Measurements from ENCODE around the gene FCHSD1.

The FCHSD1 gene

DNA sequence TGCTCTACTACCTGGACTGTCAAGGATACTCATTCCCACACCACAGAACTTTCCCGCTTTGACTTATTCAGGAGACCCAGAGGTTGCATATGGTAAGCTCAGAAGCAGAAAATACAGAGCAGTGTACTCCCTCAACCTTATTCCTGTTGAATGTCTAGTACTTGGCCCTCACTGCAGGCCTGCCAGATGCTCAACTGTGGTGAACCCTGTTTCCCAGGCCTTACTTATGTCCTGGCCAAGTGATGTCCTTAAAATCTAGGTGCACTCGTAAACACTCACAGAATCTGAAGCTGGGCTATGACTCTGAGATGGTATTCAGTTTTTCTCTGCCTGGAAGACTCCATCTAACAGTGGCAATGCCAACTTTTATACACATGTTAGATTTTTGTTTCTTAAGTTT is 53.4 kb downstream of the FCHSD1 start:
- Mint-ChIP-seq H3K4me3 (no peak overlapping the region), H3K27me3 (no peaks in the 10 kb centered on the region), H3K36me3 (peaks cover 15% of the 10 kb centered on the region), H3K9me3 (no peaks in the 10 kb centered on the region), H3K27ac (no peak overlapping the region), H3K4me1 (peaks cover 50% of the 10 kb centered on the region)
- ATAC-seq: no peak

DNA sequence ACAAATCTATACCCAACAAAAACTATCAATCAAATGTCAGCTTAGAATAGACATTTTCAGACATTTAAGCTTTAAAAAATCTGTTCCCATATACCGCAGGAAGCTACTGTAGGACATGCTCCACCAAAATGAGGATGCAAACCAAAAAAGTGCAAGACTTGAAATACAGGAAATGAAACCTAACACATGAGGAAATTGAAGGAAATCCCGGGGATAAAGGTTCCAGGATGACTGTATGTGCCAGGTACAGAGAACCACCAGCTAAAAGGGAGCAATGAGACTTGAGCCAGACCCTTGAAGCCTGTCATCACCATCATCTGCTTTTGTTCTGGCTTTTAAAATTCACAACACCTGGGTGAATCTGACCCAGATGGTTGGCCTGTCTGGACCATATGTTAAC is 53.8 kb downstream of the FCHSD1 start:
- Mint-ChIP-seq H3K36me3 (peaks cover 18% of the 10 kb centered on the region), H3K4me1 (peaks cover 50% of the 10 kb centered on the region), H3K9me3 (no peaks in the 10 kb centered on the region), H3K27me3 (no peaks in the 10 kb centered on the region), H3K27ac (no peak overlapping the region), H3K4me3 (no peak overlapping the region)
- no peak for ATAC-seq

GRCh38 chr5:141596867-141597266 is 54.4 kb downstream of the FCHSD1 start:
- no peak overlapping the region for H3K4me3 Mint-ChIP-seq
- H3K4me1 Mint-ChIP-seq: peaks cover 49% of the 10 kb centered on the region
- ATAC-seq: no peak
- no peaks in the 10 kb centered on the region for H3K9me3 Mint-ChIP-seq
- peaks cover 18% of the 10 kb centered on the region for H3K36me3 Mint-ChIP-seq
- no peaks in the 10 kb centered on the region for H3K27me3 Mint-ChIP-seq
- H3K27ac Mint-ChIP-seq: no peak overlapping the region

DNA sequence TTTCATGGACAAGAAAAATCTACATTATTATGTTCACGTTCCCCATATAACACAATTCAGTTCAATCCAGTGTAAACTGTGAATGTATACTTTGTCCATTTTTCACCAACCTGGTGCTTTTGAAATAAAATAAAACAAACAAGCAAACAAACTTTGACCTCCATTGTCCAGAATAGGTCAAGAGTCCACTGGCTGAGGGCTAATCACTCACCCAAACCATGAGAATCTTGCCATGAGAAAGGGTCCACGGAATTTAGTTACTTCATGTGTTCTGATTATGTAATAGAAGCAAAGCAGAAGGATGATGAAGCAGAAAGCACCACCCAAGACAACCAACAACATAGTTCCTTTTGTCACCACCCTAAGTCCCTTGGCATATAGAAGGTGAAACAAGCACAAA is 61.1 kb downstream of the FCHSD1 start:
- H3K9me3 Mint-ChIP-seq: no peaks in the 10 kb centered on the region
- H3K36me3 Mint-ChIP-seq: peaks cover 31% of the 10 kb centered on the region
- H3K4me1 Mint-ChIP-seq: peaks cover 34% of the 10 kb centered on the region
- no peak overlapping the region for H3K4me3 Mint-ChIP-seq
- no peak overlapping the region for H3K27ac Mint-ChIP-seq
- no peak for ATAC-seq
- H3K27me3 Mint-ChIP-seq: no peaks in the 10 kb centered on the region

Measured in stimulated activated memory B cell treated with anti-CD40 and anti-IgM and Interleukin-4, amounts not matched to agents 10 μg/mL and 1 μg/mL and 100 μg/mL, for 72 hours (primary cell).